Tibial artery (tissue), 4 donors: ENCODE data around the gene ADGRL3.

Experiments
- DNase-seq, 2 donors: peaks; one replicate each; pipeline ENCODE4 v3.0.0-alpha.2; 2019
- H3K27ac ChIP-seq, 2 donors: fragments of 200-600 bp; sonication (generic) in 1 of 2; 1 replicate in 1 of 2; 2 replicates in 1 of 2; pipeline ENCODE4 v1.5.1; 2018 to 2019; ENCODE audit warnings: mild to moderate bottlenecking in 1 of 2
- H3K27me3 ChIP-seq, 2 donors: fragments of 200-600 bp; sonication (generic) in 1 of 2; one replicate each; pipeline versions ENCODE4 v1.5.1 to v1.6.0; 2016 to 2019
- H3K36me3 ChIP-seq, 3 donors: fragments of 200-600 bp; sonication (generic) in 2 of 3; one replicate each; pipeline ENCODE4 v1.5.1; 2016 to 2019; ENCODE audit warnings: mild to moderate bottlenecking in 2 of 3
- H3K4me1 ChIP-seq, 4 donors: fragments of 200-600 bp; sonication (generic) in 2 of 4; 1 replicate in 3 of 4; 2 replicates in 1 of 4; pipeline ENCODE4 v1.5.1; 2016 to 2019
- H3K4me3 ChIP-seq, 2 donors: fragments of 200-600 bp; sonication (generic) in 1 of 2; 1 replicate in 1 of 2; 2 replicates in 1 of 2; pipeline ENCODE4 v1.5.1; 2018 to 2019; ENCODE audit warnings: mild to moderate bottlenecking in 2 of 2
- H3K9me3 ChIP-seq, 3 donors: fragments of 200-600 bp; sonication (generic) in 1 of 3; one replicate each; pipeline ENCODE4 v1.5.1; 2016 to 2019
- CTCF ChIP-seq, 2 experiments: fragments of 200-600 bp in 1 of 2; fragments of 450-650 bp in 1 of 2; IDR thresholded peaks; one replicate each; pipeline ENCODE4 v1.5.1; 2017 to 2019; ENCODE audit warnings: antibody characterized with exemption in 2 of 2, mild to moderate bottlenecking in 1 of 2, moderate library complexity in 1 of 2
- intact Hi-C: fragments of 100-400 bp; cut with DNase I; formaldehyde crosslinking; loops from one replicate; pipeline ENCODE4 v1.15.0; 2023; ENCODE audit warnings: low total_unique reads

Gene ADGRL3

GRCh38 chr4:61918987-61919386 lies 718.9 kb downstream of the ADGRL3 start:
- Histone ChIP-seq H3K4me3 (no peak overlapping the region), H3K9me3 (no peaks in the 10 kb centered on the region), H3K27me3 (no peaks in the 10 kb centered on the region), H3K27ac (no peak overlapping the region), H3K36me3 (no peaks in the 10 kb centered on the region), H3K4me1 (peaks cover 0 to 12% (median 8%) of the 10 kb centered on the region in 4 donors)
- intact Hi-C loops: no loop called here
- DNase-seq: no peak
- no peak for TF ChIP-seq CTCF (IDR thresholded peaks at IDR 0.05)

GRCh38 chr4:61919561-61919960 lies 719.4 kb downstream of the ADGRL3 start:
- Histone ChIP-seq H3K27ac (no peak overlapping the region), H3K4me1 (peaks cover 0 to 12% (median 8%) of the 10 kb centered on the region in 4 donors), H3K4me3 (no peak overlapping the region), H3K9me3 (no peaks in the 10 kb centered on the region), H3K27me3 (no peaks in the 10 kb centered on the region), H3K36me3 (no peaks in the 10 kb centered on the region)
- no peak for TF ChIP-seq CTCF (IDR thresholded peaks at IDR 0.05)
- intact Hi-C loops: no loop called here
- no peak for DNase-seq

- intact Hi-C loops: no loop called here
- Histone ChIP-seq H3K36me3 (no peaks in the 10 kb centered on the region), H3K27me3 (no peaks in the 10 kb centered on the region), H3K9me3 (no peaks in the 10 kb centered on the region), H3K4me3 (no peak overlapping the region), H3K4me1 (peaks cover 0 to 12% (median 8%) of the 10 kb centered on the region in 4 donors), H3K27ac (no peak overlapping the region)
- TF ChIP-seq CTCF (IDR thresholded peaks at IDR 0.05): no peak
- no peak for DNase-seq
Observed at GRCh38 chr4:61921920-61922319, 721.8 kb downstream of the ADGRL3 start.

GRCh38 chr4:61922766-61923165 lies 722.6 kb downstream of the ADGRL3 start:
- H3K4me3 ChIP-seq: no peak overlapping the region
- peaks cover 0 to 12% (median 8%) of the 10 kb centered on the region in 4 donors for H3K4me1 ChIP-seq
- no peak for TF ChIP-seq CTCF (IDR thresholded peaks at IDR 0.05)
- H3K36me3 ChIP-seq: no peaks in the 10 kb centered on the region
- H3K27ac ChIP-seq: no peak overlapping the region
- no peaks in the 10 kb centered on the region for H3K9me3 ChIP-seq
- no peaks in the 10 kb centered on the region for H3K27me3 ChIP-seq
- intact Hi-C loops: no loop called here
- no peak for DNase-seq

GRCh38 chr4:61923179-61923578 lies 723.1 kb downstream of the ADGRL3 start:
- H3K27me3 ChIP-seq: no peaks in the 10 kb centered on the region
- H3K9me3 ChIP-seq: no peaks in the 10 kb centered on the region
- H3K27ac ChIP-seq: no peak overlapping the region
- no peak overlapping the region for H3K4me3 ChIP-seq
- H3K36me3 ChIP-seq: no peaks in the 10 kb centered on the region
- peaks cover 0 to 12% (median 8%) of the 10 kb centered on the region in 4 donors for H3K4me1 ChIP-seq
- TF ChIP-seq CTCF (IDR thresholded peaks at IDR 0.05): no peak
- no peak for DNase-seq
- intact Hi-C loops: no loop called here

- Histone ChIP-seq H3K9me3 (no peaks in the 10 kb centered on the region), H3K4me3 (no peak overlapping the region), H3K4me1 (peaks cover 0 to 12% (median 8%) of the 10 kb centered on the region in 4 donors), H3K27me3 (no peaks in the 10 kb centered on the region), H3K27ac (no peak overlapping the region), H3K36me3 (no peaks in the 10 kb centered on the region)
- TF ChIP-seq CTCF (IDR thresholded peaks at IDR 0.05): no peak
- DNase-seq: no peak
- intact Hi-C loops: no loop called here
Observed at GRCh38 chr4:61924131-61924530, 724.0 kb downstream of the ADGRL3 start.
